Keratinocyte (primary cell): Measurements from ENCODE around the gene RXRA. TPM values are rescaled to one million over a fixed set of nuclear protein-coding genes. Genes with fewer than 3 reads are reported as not detected.

Experiments
- DNase-seq: peaks from one replicate; pipeline ENCODE4 v3.0.0-alpha.2; 2011; ENCODE audit warnings: low read depth, missing footprints, low spot score
- FAIRE-seq: peaks from 2 replicates; lab custom pipeline; 2011; peaks lifted over from hg19 to GRCh38; lab: Jason Lieb, UNC
- H2AFZ ChIP-seq: 2 replicates; pipeline ENCODE4 v1.6.0; 2012; ENCODE audit warnings: low read length, control low read depth, inconsistent platforms; ENCODE audit not compliant: control insufficient read depth
- H3K27ac ChIP-seq: 2 replicates; pipeline ENCODE4 v1.5.1; 2011; ENCODE audit warnings: low read length; ENCODE audit not compliant: control insufficient read depth, insufficient read depth
- H3K27me3 ChIP-seq: 3 replicates; pipeline ENCODE4 v1.6.0; 2011; ENCODE audit warnings: low read length; ENCODE audit not compliant: control insufficient read depth, insufficient read depth; ENCODE audit errors: extremely low read depth
- H3K36me3 ChIP-seq, 2 experiments: 2 replicates in 1 of 2; 3 replicates in 1 of 2; pipeline ENCODE4 v1.5.1; 2011; ENCODE audit warnings: low read length in 2 of 2, mild to moderate bottlenecking in 1 of 2; ENCODE audit not compliant: control insufficient read depth in 2 of 2, insufficient read depth in 2 of 2; ENCODE audit errors: extremely low read depth in 1 of 2
- H3K4me1 ChIP-seq: 3 replicates; pipeline ENCODE4 v1.5.1; 2011; ENCODE audit warnings: low read length; ENCODE audit not compliant: control insufficient read depth, insufficient read depth; ENCODE audit errors: extremely low read depth
- H3K4me2 ChIP-seq: 3 replicates; pipeline ENCODE4 v1.6.0; 2011; ENCODE audit warnings: low read depth, low read length; ENCODE audit not compliant: control insufficient read depth, insufficient read depth; ENCODE audit errors: extremely low read depth
- H3K4me3 ChIP-seq, 3 experiments: fragments of 200-600 bp in 1 of 3; sonication (generic) in 1 of 3; 2 replicates in 2 of 3; 3 replicates in 1 of 3; pipeline ENCODE4 v1.5.1; 2011 to 2016; ENCODE audit warnings: low read length in 3 of 3, mild to moderate bottlenecking in 3 of 3, control low read depth in 2 of 3, inconsistent platforms in 1 of 3, low read depth in 1 of 3, mixed read lengths in 1 of 3, mixed run types in 1 of 3, moderate library complexity in 1 of 3; ENCODE audit not compliant: control insufficient read depth in 2 of 3, insufficient read depth in 2 of 3; ENCODE audit errors: extremely low read depth in 1 of 3
- H3K79me2 ChIP-seq: 2 replicates; pipeline ENCODE4 v1.6.0; 2012; ENCODE audit warnings: low read length; ENCODE audit not compliant: control insufficient read depth, insufficient read depth
- H3K9ac ChIP-seq: 3 replicates; pipeline ENCODE4 v1.6.0; 2011; ENCODE audit warnings: low read length; ENCODE audit not compliant: control insufficient read depth, insufficient read depth; ENCODE audit errors: extremely low read depth
- H3K9me1 ChIP-seq: 3 replicates; pipeline ENCODE4 v1.6.0; 2011; ENCODE audit warnings: low read length; ENCODE audit not compliant: control insufficient read depth, insufficient read depth; ENCODE audit errors: extremely low read depth
- H3K9me3 ChIP-seq: 2 replicates; pipeline ENCODE4 v1.5.1; 2012; ENCODE audit warnings: low read depth, low read length; ENCODE audit not compliant: control insufficient read depth
- H4K20me1 ChIP-seq: 3 replicates; pipeline ENCODE4 v1.6.0; 2011; ENCODE audit warnings: low read length; ENCODE audit not compliant: control insufficient read depth, insufficient read depth; ENCODE audit errors: extremely low read depth
- EZH2 ChIP-seq: IDR thresholded peaks from one replicate; pipeline ENCODE4 v1.6.1; 2012; ENCODE audit warnings: inconsistent platforms, mild to moderate bottlenecking, low read length, moderate library complexity
- dilution Hi-C: fragments of 300-500 bp; cut with MboI; formaldehyde crosslinking; loops from one replicate; pipeline ENCODE4 v1.7.0; 2020; ENCODE audit warnings: low sequenced_read_pairs; ENCODE audit not compliant: extremely low pct_ligation_motif_present
- polyA plus RNA-seq, 5 experiments: library from polyadenylated mRNA; depleted of rRNA in 3 of 5; stranded (reverse) in 3 of 5; stranded (forward) in 1 of 5; unstranded in 1 of 5; fragments of >200 nt; gene quantifications; 1 replicate in 1 of 5; 2 replicates in 3 of 5; 3 replicates in 1 of 5; pipeline versions ENCODE4 v1.2.1 to v1.2.3, GENCODE V29; 2011 to 2012; ENCODE audit warnings: missing spikeins in 2 of 5, low read depth in 1 of 5, low replicate concordance in 1 of 5
- TF ChIP-seq, protein P1 (sequence below), 3 experiments: IDR thresholded peaks in 1 of 3; conservative IDR thresholded peaks in 1 of 3; optimal IDR thresholded peaks in 1 of 3; 2 replicates in 2 of 3; 3 replicates in 1 of 3; pipeline versions ENCODE3 to v1.5.1; 2011; ENCODE audit warnings: low read length in 3 of 3, mild to moderate bottlenecking in 3 of 3, moderate library complexity in 2 of 3, control low read depth in 1 of 3, inconsistent platforms in 1 of 3; ENCODE audit not compliant: insufficient read depth in 2 of 3; ENCODE audit errors: extremely low read depth in 1 of 3

Gene RXRA
- polyA plus RNA-seq, 1 donor (not counting 4 experiments of a cell fraction or from before 2014, with no cell fraction given): 9.7 TPM

- H3K4me1 ChIP-seq: peaks cover 91% of the 10 kb centered on the region
- H3K9ac ChIP-seq: peak overlapping the region; percentile 36
- H3K27ac ChIP-seq: peak overlapping the region; percentile 59
- no peaks in the 10 kb centered on the region for H3K9me3 ChIP-seq
- no peaks in the 10 kb centered on the region for H3K36me3 ChIP-seq
- H3K79me2 ChIP-seq: peaks cover 72% of the 10 kb centered on the region
- FAIRE-seq: no peak
- dilution Hi-C loops: no loop called here
- H3K4me3 ChIP-seq: no peak overlapping the region
- no peak overlapping the region for H2AFZ ChIP-seq
- H3K27me3 ChIP-seq: no peaks in the 10 kb centered on the region
- H3K4me2 ChIP-seq: peak overlapping the region; percentile 35
- no peak for DNase-seq
- no peaks in the 10 kb centered on the region for H4K20me1 ChIP-seq
- TF ChIP-seq EZH2: no peak
- TF ChIP-seq, protein P1, sequence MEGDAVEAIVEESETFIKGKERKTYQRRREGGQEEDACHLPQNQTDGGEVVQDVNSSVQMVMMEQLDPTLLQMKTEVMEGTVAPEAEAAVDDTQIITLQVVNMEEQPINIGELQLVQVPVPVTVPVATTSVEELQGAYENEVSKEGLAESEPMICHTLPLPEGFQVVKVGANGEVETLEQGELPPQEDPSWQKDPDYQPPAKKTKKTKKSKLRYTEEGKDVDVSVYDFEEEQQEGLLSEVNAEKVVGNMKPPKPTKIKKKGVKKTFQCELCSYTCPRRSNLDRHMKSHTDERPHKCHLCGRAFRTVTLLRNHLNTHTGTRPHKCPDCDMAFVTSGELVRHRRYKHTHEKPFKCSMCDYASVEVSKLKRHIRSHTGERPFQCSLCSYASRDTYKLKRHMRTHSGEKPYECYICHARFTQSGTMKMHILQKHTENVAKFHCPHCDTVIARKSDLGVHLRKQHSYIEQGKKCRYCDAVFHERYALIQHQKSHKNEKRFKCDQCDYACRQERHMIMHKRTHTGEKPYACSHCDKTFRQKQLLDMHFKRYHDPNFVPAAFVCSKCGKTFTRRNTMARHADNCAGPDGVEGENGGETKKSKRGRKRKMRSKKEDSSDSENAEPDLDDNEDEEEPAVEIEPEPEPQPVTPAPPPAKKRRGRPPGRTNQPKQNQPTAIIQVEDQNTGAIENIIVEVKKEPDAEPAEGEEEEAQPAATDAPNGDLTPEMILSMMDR (optimal IDR thresholded peaks at IDR 0.05 in 1 of 3, IDR thresholded peaks at IDR 0.05 in 1 of 3, conservative IDR thresholded peaks at IDR 0.05 in 1 of 3; ENCODE audit: extremely low read depth in 1 of 3, insufficient read depth in 2 of 3, low read length in 3 of 3): no peak
- no peaks in the 10 kb centered on the region for H3K9me1 ChIP-seq
These were observed 50.3 kb downstream of the RXRA start for GRCh38 chr9:134376386-134377142.

DNA sequence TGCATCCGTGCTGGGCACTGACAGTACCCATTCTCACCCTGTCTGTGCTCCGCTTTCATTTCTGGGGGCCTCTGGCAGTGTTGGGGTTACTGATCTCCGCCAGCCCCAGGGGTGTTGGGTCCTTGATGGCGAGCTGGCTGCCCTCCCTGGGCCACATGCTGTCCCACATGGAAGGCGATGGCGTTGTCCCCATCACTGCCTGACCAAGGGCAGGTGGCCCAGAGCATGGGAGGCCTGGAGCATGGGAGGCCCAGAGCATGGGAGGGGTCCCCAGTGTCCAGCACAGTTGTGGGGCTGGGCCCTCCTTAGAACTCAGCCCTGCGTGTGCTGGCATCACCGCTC is 50.9 kb downstream of the RXRA start:
- no peak overlapping the region for H3K27ac ChIP-seq
- H4K20me1 ChIP-seq: no peaks in the 10 kb centered on the region
- H3K9me3 ChIP-seq: no peaks in the 10 kb centered on the region
- DNase-seq (no peak), FAIRE-seq (no peak)
- dilution Hi-C loops: no loop called here
- no peaks in the 10 kb centered on the region for H3K36me3 ChIP-seq
- H3K79me2 ChIP-seq: peaks cover 77% of the 10 kb centered on the region
- no peak overlapping the region for H2AFZ ChIP-seq
- H3K4me3 ChIP-seq: no peak overlapping the region
- no peak overlapping the region for H3K9ac ChIP-seq
- TF ChIP-seq, protein P1 (optimal IDR thresholded peaks at IDR 0.05 in 1 of 3, IDR thresholded peaks at IDR 0.05 in 1 of 3, conservative IDR thresholded peaks at IDR 0.05 in 1 of 3; ENCODE audit: extremely low read depth in 1 of 3, insufficient read depth in 2 of 3, low read length in 3 of 3): no peak
- no peak for TF ChIP-seq EZH2
- H3K4me2 ChIP-seq: no peak overlapping the region
- H3K9me1 ChIP-seq: no peaks in the 10 kb centered on the region
- H3K27me3 ChIP-seq: no peaks in the 10 kb centered on the region
- peaks cover 86% of the 10 kb centered on the region for H3K4me1 ChIP-seq
